GM19324 (cell line): Measurements from ENCODE around the gene IKZF1.

Experiments
- ATAC-seq: cut with Tn5 transposase; IDR thresholded peaks from one replicate; pipeline ENCODE4 v1.9.1; 2021; ENCODE audit warnings: mild to moderate bottlenecking, moderate library complexity; ENCODE audit not compliant: unreplicated experiment, low FRiP score

The IKZF1 gene

GRCh38 chr7:50282813-50283605, 21.5 kb upstream of the IKZF1 start:
- ATAC-seq, result no peak

GRCh38 chr7:50283731-50284130, 20.8 kb upstream of the IKZF1 start:
- no peak for ATAC-seq

GRCh38 chr7:50284296-50284695, 20.2 kb upstream of the IKZF1 start:
- no peak for ATAC-seq

GRCh38 chr7:50285269-50285668, 19.2 kb upstream of the IKZF1 start:
- no peak for ATAC-seq

GRCh38 chr7:50287129-50287528, 17.4 kb upstream of the IKZF1 start:
- no peak for ATAC-seq

- ATAC-seq, result no peak
These were observed 12.3 kb upstream of the IKZF1 start for GRCh38 chr7:50292165-50292757.

GRCh38 chr7:50292763-50293162, 11.8 kb upstream of the IKZF1 start:
- ATAC-seq, result no peak

GRCh38 chr7:50293509-50294179, 10.9 kb upstream of the IKZF1 start:
- ATAC-seq, result no peak

- ATAC-seq, result no peak
These were observed 9.4 kb upstream of the IKZF1 start for GRCh38 chr7:50295133-50295532.

- no peak for ATAC-seq
These were observed 7.7 kb upstream of the IKZF1 start for GRCh38 chr7:50296799-50297198.

GRCh38 chr7:50298811-50299562, 5.5 kb upstream of the IKZF1 start:
- ATAC-seq, result no peak

GRCh38 chr7:50300336-50300735, 4.2 kb upstream of the IKZF1 start:
- no peak for ATAC-seq

- no peak for ATAC-seq
These were observed 1.8 kb upstream of the IKZF1 start for GRCh38 chr7:50302486-50303334.

- ATAC-seq, result peak; percentile 33
These were observed 984 bp upstream of the IKZF1 start for GRCh38 chr7:50303335-50304128.

GRCh38 chr7:50304911-50305582, 531 bp downstream of the IKZF1 start:
- ATAC-seq, result peak; percentile 53

- no peak for ATAC-seq
These were observed 1.3 kb downstream of the IKZF1 start for GRCh38 chr7:50305583-50306493.

GRCh38 chr7:50306494-50307367, 2.2 kb downstream of the IKZF1 start:
- no peak for ATAC-seq
